H54 (cell line): Measurements from ENCODE around the gene ANKRD11.
"Not testable (repeated sequence)": the region's sequence is repeated elsewhere in the genome, so short reads cannot be mapped to it uniquely, and the experiment has no call there.

ENCODE experiments used
- DNase-seq: peaks from one replicate; pipeline ENCODE4 v3.0.0; 2011; ENCODE audit warnings: low spot score, mixed read lengths; ENCODE audit not compliant: insufficient read length
- FAIRE-seq: peaks from 3 replicates; lab custom pipeline; 2011; peaks lifted over from hg19 to GRCh38; lab: Jason Lieb, UNC
- POLR2A ChIP-seq: IDR thresholded peaks from 2 replicates; pipeline ENCODE4 v1.6.1; 2011; ENCODE audit warnings: low read depth, mild to moderate bottlenecking, low read length

ANKRD11 gene

GRCh38 chr16:89456419-89456959, 33.9 kb downstream of the ANKRD11 start:
- no peak for TF ChIP-seq POLR2A
- FAIRE-seq (no peak), DNase-seq (no peak)

- DNase-seq (no peak), FAIRE-seq (no peak)
- TF ChIP-seq POLR2A, result no peak
These were observed 34.7 kb downstream of the ANKRD11 start for GRCh38 chr16:89455692-89456091.

GRCh38 chr16:89455178-89455577, 35.2 kb downstream of the ANKRD11 start:
- DNase-seq (no peak), FAIRE-seq (no peak)
- no peak for TF ChIP-seq POLR2A

GRCh38 chr16:89454378-89455125, 35.8 kb downstream of the ANKRD11 start:
- not testable (repeated sequence) for DNase-seq, FAIRE-seq

GRCh38 chr16:89453501-89454321, 36.6 kb downstream of the ANKRD11 start:
- TF ChIP-seq POLR2A, result no peak
- FAIRE-seq (no peak), DNase-seq (no peak)

GRCh38 chr16:89452925-89453324, 37.4 kb downstream of the ANKRD11 start:
- DNase-seq (no peak), FAIRE-seq (no peak)
- no peak for TF ChIP-seq POLR2A

GRCh38 chr16:89452241-89452640, 38.1 kb downstream of the ANKRD11 start:
- no peak for TF ChIP-seq POLR2A
- FAIRE-seq, result no peak

GRCh38 chr16:89450537-89450936, 39.8 kb downstream of the ANKRD11 start:
- FAIRE-seq (no peak), DNase-seq (no peak)
- no peak for TF ChIP-seq POLR2A

More at GRCh38 chr16:89452241-89452640, 38.1 kb downstream of the ANKRD11 start:
- no peak for DNase-seq

GRCh38 chr16:89449726-89450335, 40.5 kb downstream of the ANKRD11 start:
- DNase-seq (no peak), FAIRE-seq (no peak)
- no peak for TF ChIP-seq POLR2A

- DNase-seq (no peak), FAIRE-seq (no peak)
- TF ChIP-seq POLR2A, result no peak
These were observed 41.7 kb downstream of the ANKRD11 start for GRCh38 chr16:89448656-89449055.

- TF ChIP-seq POLR2A, result no peak
- DNase-seq (no peak), FAIRE-seq (no peak)
These were observed 43.4 kb downstream of the ANKRD11 start for GRCh38 chr16:89446975-89447293.

- no peak for FAIRE-seq
- TF ChIP-seq POLR2A, result no peak
- no peak for DNase-seq
These were observed 44.0 kb downstream of the ANKRD11 start for GRCh38 chr16:89446136-89446974.

GRCh38 chr16:89445166-89445565, 45.2 kb downstream of the ANKRD11 start:
- DNase-seq, result no peak
- no peak for FAIRE-seq
- no peak for TF ChIP-seq POLR2A
